RPMI7951 (cell line): ENCODE results near the gene DUSP16. TPM values are rescaled to one million over a fixed set of nuclear protein-coding genes. Genes with fewer than 3 reads are reported as not detected.
"Not testable (repeated sequence)": the region's sequence is repeated elsewhere in the genome, so short reads cannot be mapped to it uniquely, and the experiment has no call there.

Experiments used
- DNase-seq: peaks from one replicate; pipeline ENCODE4 v3.0.0-alpha.2; 2012; ENCODE audit warnings: low read depth
- total RNA-seq: library from RNA; depleted of rRNA; stranded (reverse); fragments of >200 nt; shearing (Covaris generic); gene quantifications from 2 replicates; pipeline ENCODE4 v1.2.3, GENCODE V29; 2014

The DUSP16 gene
- total RNA-seq, 1 experiment from 2014 or later, result 6.0 TPM

DNA sequence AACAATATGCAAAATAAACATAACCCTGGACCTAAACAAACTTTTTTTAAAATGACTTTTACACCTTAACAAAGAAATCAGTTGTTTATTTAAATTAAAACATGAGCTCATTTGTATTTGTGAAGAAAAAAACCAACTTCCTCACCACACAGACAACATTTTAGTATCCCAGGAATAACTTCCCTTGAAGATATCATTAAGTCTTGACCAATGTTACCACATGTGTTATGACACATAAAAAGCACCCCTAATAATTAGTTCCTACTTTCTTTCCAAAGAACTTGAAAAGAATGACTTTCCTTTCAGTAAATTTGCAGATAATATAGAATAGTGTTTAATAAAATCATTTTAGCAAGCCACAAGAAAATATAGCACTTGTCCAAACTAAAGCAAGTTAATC is 42.4 kb downstream of the DUSP16 start:
- no peak for DNase-seq

DNA sequence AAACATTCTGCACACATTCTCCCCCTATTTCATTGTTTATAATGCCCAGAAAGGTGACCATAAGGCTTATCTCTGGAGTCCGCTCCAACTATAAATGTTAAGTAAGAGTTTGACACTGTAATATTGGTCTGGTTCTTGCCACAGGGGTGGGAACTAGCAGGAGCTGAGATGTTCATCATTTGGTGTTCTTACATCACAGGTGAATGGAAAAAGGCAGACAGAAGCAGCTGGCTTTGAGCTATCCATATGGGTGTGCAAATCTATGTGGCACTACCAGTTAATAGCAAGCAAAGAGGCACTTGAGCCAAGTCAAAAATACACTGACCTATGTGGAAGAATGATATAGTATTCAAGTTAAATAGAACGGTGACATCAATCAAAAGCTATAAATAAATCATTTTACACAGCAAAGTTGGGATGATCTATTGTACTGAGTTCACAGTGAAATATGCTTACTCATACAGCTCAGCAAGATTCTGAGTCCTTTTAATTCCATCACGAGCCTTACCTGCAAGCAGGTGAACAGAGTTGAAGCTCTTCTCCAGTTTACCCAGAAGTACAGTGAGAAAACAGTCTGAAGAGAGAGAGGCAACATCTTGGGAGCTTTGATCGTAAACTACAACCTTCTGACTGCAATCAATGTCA is 43.2 kb downstream of the DUSP16 start:
- DNase-seq, result no peak

DNA sequence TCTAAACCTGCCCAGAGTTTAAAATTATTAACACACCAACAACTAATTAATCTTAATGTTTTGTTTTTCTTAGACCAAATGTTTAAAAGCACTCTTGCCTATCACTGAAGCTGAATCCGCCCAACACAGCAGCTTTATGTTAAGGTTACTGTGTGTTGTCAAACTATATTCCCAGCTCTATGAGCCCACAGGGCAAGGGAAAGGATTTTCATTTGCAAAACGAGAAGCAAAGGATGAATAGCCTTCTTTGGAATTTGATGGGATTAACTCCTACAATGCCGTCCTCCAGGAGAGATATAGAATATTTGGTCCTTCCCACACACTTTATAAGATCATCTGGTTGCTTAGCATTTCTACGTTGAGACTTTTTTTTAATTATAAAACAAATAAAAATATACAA is 43.7 kb downstream of the DUSP16 start:
- no peak for DNase-seq

DNA sequence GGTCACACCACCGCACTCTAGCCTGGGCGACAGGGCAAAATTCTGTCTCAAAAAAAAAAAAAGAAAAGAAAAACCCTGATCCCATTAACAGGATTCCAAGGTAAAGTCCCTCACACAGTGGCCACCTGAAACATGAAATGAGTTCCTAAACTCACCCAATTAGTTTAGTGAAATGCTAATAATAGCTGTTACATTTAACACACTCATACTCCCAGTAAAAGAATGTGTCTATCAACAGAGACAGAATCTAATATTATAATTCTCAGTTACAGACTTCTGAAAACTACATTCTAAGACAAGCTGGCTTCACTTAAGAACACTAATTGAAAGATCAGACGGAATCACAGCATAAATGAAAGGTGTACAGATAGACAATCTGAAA is 44.2 kb downstream of the DUSP16 start:
- DNase-seq, result no peak

- DNase-seq, result no peak
Measured at GRCh38 chr12:12513416-12514006, 49.2 kb downstream of the DUSP16 start.

- DNase-seq, result no peak
Measured at GRCh38 chr12:12511895-12512711, 50.6 kb downstream of the DUSP16 start.

GRCh38 chr12:12511021-12511783 is 51.5 kb downstream of the DUSP16 start:
- DNase-seq, result no peak

DNA sequence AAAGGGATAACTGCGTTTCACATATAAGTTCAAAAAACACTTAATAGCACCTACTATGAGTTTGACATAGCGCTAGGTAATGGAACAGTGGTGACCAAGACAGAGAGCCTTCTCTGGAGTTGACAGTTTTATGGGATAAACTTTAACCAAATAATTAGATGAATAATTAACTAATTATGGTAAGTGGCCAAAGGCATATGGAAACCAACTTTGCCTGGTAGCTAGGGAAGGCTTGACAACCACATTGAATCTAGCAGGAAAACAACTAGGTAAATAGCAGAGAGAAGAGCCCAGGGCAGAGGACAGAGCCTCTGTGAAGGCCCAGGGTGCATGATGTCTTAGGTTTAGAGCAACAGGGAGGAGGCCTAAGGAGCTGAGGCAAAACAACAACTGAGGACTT is 52.1 kb downstream of the DUSP16 start:
- DNase-seq, result no peak

- peak; percentile 56 for DNase-seq
Measured at GRCh38 chr12:12510141-12510540, 52.5 kb downstream of the DUSP16 start.

GRCh38 chr12:12508612-12509011 is 54.1 kb downstream of the DUSP16 start:
- DNase-seq, result no peak

DNA sequence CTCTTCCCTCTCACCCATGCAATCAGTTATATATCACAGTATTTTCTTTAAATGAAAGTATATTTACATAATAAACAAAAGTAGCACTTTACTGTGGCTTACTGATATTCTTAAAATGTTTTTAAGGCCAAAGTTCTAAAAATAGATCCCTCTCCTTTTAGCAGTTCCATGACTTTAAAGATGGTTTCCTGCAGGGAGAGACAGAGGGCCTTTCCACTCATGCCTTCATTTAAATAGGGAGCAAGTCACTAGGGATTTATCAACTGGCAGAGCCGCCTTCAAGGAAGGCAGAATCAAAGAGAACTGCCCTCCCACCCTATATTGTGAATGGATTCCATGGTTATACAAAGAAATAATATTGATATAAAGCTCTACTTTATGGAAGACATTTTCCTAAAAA is 55.5 kb downstream of the DUSP16 start:
- DNase-seq, result peak; percentile 16

DNA sequence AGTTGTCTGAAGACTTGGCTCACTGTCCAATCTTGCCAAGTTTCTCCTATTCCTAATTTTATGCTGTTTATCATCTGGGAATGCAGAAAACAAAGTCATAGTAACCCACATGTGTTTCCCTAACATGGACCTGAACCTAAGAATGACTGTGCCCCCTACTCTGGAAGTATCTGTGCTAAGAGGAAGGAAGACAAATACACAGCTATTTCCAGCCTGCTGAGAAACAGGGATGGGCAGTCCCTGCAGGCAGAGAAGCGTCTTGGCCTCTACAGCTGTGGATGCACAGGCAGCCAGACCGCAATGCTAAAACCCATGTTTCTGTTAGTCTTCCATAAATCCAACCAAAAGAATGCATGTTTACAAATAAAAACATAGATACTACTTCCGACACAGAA is 56.2 kb downstream of the DUSP16 start:
- DNase-seq, result peak; percentile 79

- peak; percentile 90 for DNase-seq
Measured at GRCh38 chr12:12505544-12506495, 56.8 kb downstream of the DUSP16 start.

GRCh38 chr12:12503384-12504078 is 59.1 kb downstream of the DUSP16 start:
- DNase-seq, result no peak

GRCh38 chr12:12502815-12503151 is 59.9 kb downstream of the DUSP16 start:
- no peak for DNase-seq

- DNase-seq, result not testable (repeated sequence)
Measured at GRCh38 chr12:12502130-12502814, 60.4 kb downstream of the DUSP16 start.

GRCh38 chr12:12501121-12501520 is 61.5 kb downstream of the DUSP16 start:
- no peak for DNase-seq

DNA sequence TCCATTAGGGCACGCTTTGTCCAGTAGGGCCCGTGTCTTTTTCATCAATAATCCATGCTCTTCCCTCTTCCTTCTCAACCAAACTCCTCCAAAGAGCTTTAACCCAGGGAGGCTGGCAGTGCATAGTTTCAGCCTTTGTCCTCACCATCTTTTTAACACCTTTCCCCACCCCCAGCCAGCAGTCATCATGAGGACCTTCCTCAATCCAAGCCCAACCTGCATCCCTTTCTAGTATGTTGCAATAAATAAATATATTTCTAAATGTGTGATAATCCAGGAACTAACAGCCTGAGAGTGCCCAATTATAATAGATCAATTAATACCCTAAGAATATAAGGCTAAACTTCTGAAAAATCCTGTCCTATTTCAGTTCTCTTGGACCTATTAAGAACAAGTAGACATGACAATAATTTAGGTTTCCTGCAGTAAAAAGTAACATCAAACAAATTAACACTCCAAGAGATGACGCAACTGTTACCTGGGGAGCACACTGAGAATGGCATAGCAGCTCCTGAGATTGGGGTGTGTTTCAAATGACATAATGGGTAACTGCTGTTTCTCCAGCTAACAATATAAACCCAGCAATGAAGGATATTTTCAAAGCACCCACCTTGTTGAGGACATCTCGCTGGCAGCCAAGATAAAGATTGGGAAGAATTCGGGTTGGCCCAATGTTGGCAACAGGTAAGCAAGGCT is 62.6 kb downstream of the DUSP16 start:
- DNase-seq, result no peak

DNA sequence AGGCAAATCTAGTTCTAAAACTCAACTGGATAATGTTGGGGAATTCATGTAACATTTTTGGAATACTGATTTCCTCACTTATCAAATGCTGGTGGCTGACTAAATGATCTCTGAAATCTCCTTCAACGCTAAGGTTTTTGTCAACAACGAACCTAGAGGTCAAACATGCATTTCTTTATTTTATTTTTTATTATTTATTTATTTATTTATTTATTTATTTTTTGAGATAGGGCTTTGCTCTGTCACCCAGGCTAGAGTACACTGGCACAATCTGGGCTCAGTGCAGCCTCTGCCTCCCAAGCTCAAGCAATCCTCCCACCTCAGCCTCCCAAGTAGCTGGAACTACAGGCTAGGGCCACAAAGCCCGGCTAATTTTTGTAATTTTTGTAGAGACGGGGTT is 64.5 kb downstream of the DUSP16 start:
- no peak for DNase-seq
